ENCODE results near the gene KIF1B. TPM values are rescaled to one million over a fixed set of nuclear protein-coding genes. Genes with fewer than 3 reads are reported as not detected.

Gene KIF1B
- total and polyA plus RNA-seq, 2 donors from 2014 or later: 8.0 to 46.4 TPM

GRCh38 chr1:10291705-10292104 is 81.3 kb downstream of the KIF1B start:
- H3K4me3 ChIP-seq (ENCODE audit: low read length in 3 of 3): no peak overlapping the region
- H3K27ac ChIP-seq (ENCODE audit: low read depth in 2 of 2, low read length in 2 of 2): no peak overlapping the region
- no peaks in the 10 kb centered on the region for H3K27me3 ChIP-seq (ENCODE audit: control insufficient read depth, insufficient read depth, low read length)
- FAIRE-seq: no peak
- no peak for DNase-seq
- no peaks in the 10 kb centered on the region for H3K9me3 ChIP-seq (ENCODE audit: control insufficient read depth in 2 of 3, insufficient read depth in 1 of 3, low read length in 3 of 3)
- intact Hi-C loops (cut with DNase I): no loop called here
- no peak for TF ChIP-seq CTCF (IDR thresholded peaks at IDR 0.05; ENCODE audit: borderline replicate concordance, extremely low read depth, insufficient read depth)
- peaks cover 7 to 19% (median 14%) of the 10 kb centered on the region in 3 donors for H3K36me3 ChIP-seq (ENCODE audit: control insufficient read depth in 2 of 3, insufficient read depth in 3 of 3, low read length in 3 of 3)
- peaks cover 0 to 4% (median 0%) of the 10 kb centered on the region in 3 donors for H3K4me1 ChIP-seq (ENCODE audit: control insufficient read depth in 2 of 3, insufficient read depth in 2 of 3, low read depth in 1 of 3, low read length in 3 of 3)
- no peak overlapping the region for H3K9ac ChIP-seq (ENCODE audit: low read length in 3 of 3)

GRCh38 chr1:10292188-10292587 is 81.8 kb downstream of the KIF1B start:
- no peak overlapping the region for H3K27ac ChIP-seq (ENCODE audit: low read depth in 2 of 2, low read length in 2 of 2)
- intact Hi-C loops (cut with DNase I): no loop called here
- peaks cover 7 to 19% (median 14%) of the 10 kb centered on the region in 3 donors for H3K36me3 ChIP-seq (ENCODE audit: control insufficient read depth in 2 of 3, insufficient read depth in 3 of 3, low read length in 3 of 3)
- H3K4me3 ChIP-seq (ENCODE audit: low read length in 3 of 3): no peak overlapping the region
- H3K9me3 ChIP-seq (ENCODE audit: control insufficient read depth in 2 of 3, insufficient read depth in 1 of 3, low read length in 3 of 3): no peaks in the 10 kb centered on the region
- H3K4me1 ChIP-seq (ENCODE audit: control insufficient read depth in 2 of 3, insufficient read depth in 2 of 3, low read depth in 1 of 3, low read length in 3 of 3): peaks cover 0 to 4% (median 0%) of the 10 kb centered on the region in 3 donors
- no peaks in the 10 kb centered on the region for H3K27me3 ChIP-seq (ENCODE audit: control insufficient read depth, insufficient read depth, low read length)
- FAIRE-seq: no peak
- no peak for TF ChIP-seq CTCF (IDR thresholded peaks at IDR 0.05; ENCODE audit: borderline replicate concordance, extremely low read depth, insufficient read depth)
- DNase-seq: no peak
- H3K9ac ChIP-seq (ENCODE audit: low read length in 3 of 3): no peak overlapping the region

- no peak for DNase-seq
- Histone ChIP-seq H3K27me3 (ENCODE audit: control insufficient read depth, insufficient read depth, low read length) (no peaks in the 10 kb centered on the region), H3K9ac (ENCODE audit: low read length in 3 of 3) (no peak overlapping the region), H3K27ac (ENCODE audit: low read depth in 2 of 2, low read length in 2 of 2) (no peak overlapping the region), H3K36me3 (ENCODE audit: control insufficient read depth in 2 of 3, insufficient read depth in 3 of 3, low read length in 3 of 3) (peaks cover 7 to 29% (median 14%) of the 10 kb centered on the region in 3 donors), H3K4me3 (ENCODE audit: low read length in 3 of 3) (no peak overlapping the region), H3K9me3 (ENCODE audit: control insufficient read depth in 2 of 3, insufficient read depth in 1 of 3, low read length in 3 of 3) (no peaks in the 10 kb centered on the region), H3K4me1 (ENCODE audit: control insufficient read depth in 2 of 3, insufficient read depth in 2 of 3, low read depth in 1 of 3, low read length in 3 of 3) (no peaks in the 10 kb centered on the region)
- intact Hi-C loops (cut with DNase I): no loop called here
- no peak for TF ChIP-seq CTCF (IDR thresholded peaks at IDR 0.05; ENCODE audit: borderline replicate concordance, extremely low read depth, insufficient read depth)
- FAIRE-seq: no peak
These were observed 85.2 kb downstream of the KIF1B start for GRCh38 chr1:10295481-10296085.

- no peak for TF ChIP-seq CTCF (IDR thresholded peaks at IDR 0.05; ENCODE audit: borderline replicate concordance, extremely low read depth, insufficient read depth)
- Histone ChIP-seq H3K4me1 (ENCODE audit: control insufficient read depth in 2 of 3, insufficient read depth in 2 of 3, low read depth in 1 of 3, low read length in 3 of 3) (no peaks in the 10 kb centered on the region), H3K27me3 (ENCODE audit: control insufficient read depth, insufficient read depth, low read length) (no peaks in the 10 kb centered on the region), H3K36me3 (ENCODE audit: control insufficient read depth in 2 of 3, insufficient read depth in 3 of 3, low read length in 3 of 3) (peaks cover 7 to 24% (median 19%) of the 10 kb centered on the region in 3 donors), H3K9ac (ENCODE audit: low read length in 3 of 3) (no peak overlapping the region), H3K4me3 (ENCODE audit: low read length in 3 of 3) (no peak overlapping the region), H3K27ac (ENCODE audit: low read depth in 2 of 2, low read length in 2 of 2) (no peak overlapping the region), H3K9me3 (ENCODE audit: control insufficient read depth in 2 of 3, insufficient read depth in 1 of 3, low read length in 3 of 3) (no peaks in the 10 kb centered on the region)
- FAIRE-seq: no peak
- intact Hi-C loops (cut with DNase I): no loop called here
- DNase-seq: no peak
These were observed 88.8 kb downstream of the KIF1B start for GRCh38 chr1:10299151-10299550.
